ENCODE results near the gene TRIM58. TPM values are rescaled to one million over a fixed set of nuclear protein-coding genes. Genes with fewer than 3 reads are reported as not detected.

The TRIM58 gene
- total and polyA plus RNA-seq, 5 donors from 2014 or later: 0.17 to 2.9 TPM; not detected in 3

DNA sequence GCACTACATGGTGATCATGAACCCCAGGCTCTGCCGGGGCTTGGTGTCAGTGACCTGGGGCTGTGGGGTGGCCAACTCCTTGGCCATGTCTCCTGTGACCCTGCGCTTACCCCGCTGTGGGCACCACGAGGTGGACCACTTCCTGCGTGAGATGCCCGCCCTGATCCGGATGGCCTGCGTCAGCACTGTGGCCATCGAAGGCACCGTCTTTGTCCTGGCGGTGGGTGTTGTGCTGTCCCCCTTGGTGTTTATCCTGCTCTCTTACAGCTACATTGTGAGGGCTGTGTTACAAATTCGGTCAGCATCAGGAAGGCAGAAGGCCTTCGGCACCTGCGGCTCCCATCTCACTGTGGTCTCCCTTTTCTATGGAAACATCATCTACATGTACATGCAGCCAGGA is 39.0 kb downstream of the TRIM58 start:
- ATAC-seq (ENCODE audit: low read depth in 2 of 2): no peak
- DNase-seq: no peak
- Histone ChIP-seq H3K4me1 (ENCODE audit: control insufficient read depth, insufficient read depth, low read length, poor library complexity, severe bottlenecking) (no peaks in the 10 kb centered on the region), H3K27ac (ENCODE audit: insufficient read depth, low read length, poor library complexity, severe bottlenecking) (no peak overlapping the region), H3K36me3 (ENCODE audit: control insufficient read depth, insufficient read depth, low read length) (no peaks in the 10 kb centered on the region), H3K27me3 (ENCODE audit: control insufficient read depth, insufficient read depth, low read length) (no peaks in the 10 kb centered on the region), H3K4me3 (ENCODE audit: low read depth, low read length) (no peak overlapping the region), H3K9me3 (ENCODE audit: control insufficient read depth in 2 of 2, low read length in 2 of 2) (no peaks in the 10 kb centered on the region)
- H3K36me3 Mint-ChIP-seq: no peaks in the 10 kb centered on the region
- no peaks in the 10 kb centered on the region for H3K4me1 Mint-ChIP-seq
- peaks cover 0 to 6% (median 3%) of the 10 kb centered on the region in 7 donors for H3K9me3 Mint-ChIP-seq
- no peak overlapping the region for H3K27ac Mint-ChIP-seq
- H3K27me3 Mint-ChIP-seq: no peaks in the 10 kb centered on the region
- H3K4me3 Mint-ChIP-seq: no peak overlapping the region

DNA sequence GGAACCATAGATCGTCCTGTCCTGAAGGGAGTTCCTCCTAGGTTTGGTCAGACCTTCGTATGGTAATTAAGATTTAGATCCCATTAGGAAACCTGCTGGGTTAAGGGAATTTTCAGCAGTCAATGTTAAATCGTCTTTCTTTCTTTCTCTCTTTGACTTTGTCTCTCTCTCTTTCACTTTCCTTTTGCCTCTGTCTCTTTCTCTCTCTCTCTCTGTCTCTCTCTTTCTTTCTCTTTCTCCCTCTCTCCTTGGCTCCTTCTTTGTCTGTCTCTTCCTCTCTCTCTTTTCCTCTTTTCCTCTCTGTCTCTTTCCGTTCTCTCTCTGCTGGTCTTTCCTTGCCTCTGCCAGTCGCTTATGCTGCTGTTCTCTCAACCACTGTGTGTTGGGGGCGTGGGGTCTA is 47.1 kb downstream of the TRIM58 start:
- DNase-seq: no peak
- Mint-ChIP-seq H3K36me3 (no peaks in the 10 kb centered on the region), H3K27me3 (no peaks in the 10 kb centered on the region), H3K9me3 (peaks cover 1 to 15% (median 5%) of the 10 kb centered on the region in 7 donors), H3K4me3 (no peak overlapping the region), H3K4me1 (peaks cover 4 to 26% (median 7%) of the 10 kb centered on the region in 4 donors), H3K27ac (no peak overlapping the region)
- no peak overlapping the region for H3K27ac ChIP-seq (ENCODE audit: insufficient read depth, low read length, poor library complexity, severe bottlenecking)
- no peaks in the 10 kb centered on the region for H3K27me3 ChIP-seq (ENCODE audit: control insufficient read depth, insufficient read depth, low read length)
- no peaks in the 10 kb centered on the region for H3K36me3 ChIP-seq (ENCODE audit: control insufficient read depth, insufficient read depth, low read length)
- H3K4me3 ChIP-seq (ENCODE audit: low read depth, low read length): no peak overlapping the region
- no peak for ATAC-seq (ENCODE audit: low read depth in 2 of 2)
- peaks cover 0 to 3% of the 10 kb centered on the region in 2 experiments for H3K9me3 ChIP-seq (ENCODE audit: control insufficient read depth in 2 of 2, low read length in 2 of 2)
- H3K4me1 ChIP-seq (ENCODE audit: control insufficient read depth, insufficient read depth, low read length, poor library complexity, severe bottlenecking): no peaks in the 10 kb centered on the region

DNA sequence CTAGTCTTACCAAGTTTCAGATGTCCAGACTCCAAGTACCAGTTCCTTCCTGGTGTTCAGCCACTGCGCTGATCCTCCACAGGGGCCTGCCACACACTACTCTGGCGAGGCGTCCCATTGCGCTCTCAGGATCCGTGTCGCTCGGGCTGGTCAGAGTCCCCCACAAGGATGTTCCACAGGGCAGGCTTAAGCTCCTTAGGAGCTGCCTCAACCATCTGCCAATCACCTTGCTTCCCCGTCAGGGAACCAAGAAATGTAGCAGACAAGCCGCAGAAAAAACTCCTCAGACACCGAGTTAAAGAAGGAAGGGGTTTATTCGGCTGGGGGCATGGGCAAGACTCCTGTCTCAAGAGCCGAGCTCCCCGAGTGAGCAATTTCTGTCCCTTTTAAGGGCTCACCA is 48.2 kb downstream of the TRIM58 start:
- Mint-ChIP-seq H3K27me3 (no peaks in the 10 kb centered on the region), H3K36me3 (no peaks in the 10 kb centered on the region), H3K4me1 (peaks cover 4 to 26% (median 7%) of the 10 kb centered on the region in 4 donors), H3K4me3 (no peak overlapping the region), H3K9me3 (peaks cover 1 to 15% (median 5%) of the 10 kb centered on the region in 7 donors), H3K27ac (peak overlapping the region in 1 of 3 donors; percentile 25)
- Histone ChIP-seq H3K27ac (ENCODE audit: insufficient read depth, low read length, poor library complexity, severe bottlenecking) (no peak overlapping the region), H3K4me3 (ENCODE audit: low read depth, low read length) (no peak overlapping the region), H3K4me1 (ENCODE audit: control insufficient read depth, insufficient read depth, low read length, poor library complexity, severe bottlenecking) (no peaks in the 10 kb centered on the region), H3K36me3 (ENCODE audit: control insufficient read depth, insufficient read depth, low read length) (no peaks in the 10 kb centered on the region), H3K9me3 (ENCODE audit: control insufficient read depth in 2 of 2, low read length in 2 of 2) (peaks cover 0 to 3% of the 10 kb centered on the region in 2 experiments), H3K27me3 (ENCODE audit: control insufficient read depth, insufficient read depth, low read length) (no peaks in the 10 kb centered on the region)
- DNase-seq (no peak), ATAC-seq (ENCODE audit: low read depth in 2 of 2) (no peak)

DNA sequence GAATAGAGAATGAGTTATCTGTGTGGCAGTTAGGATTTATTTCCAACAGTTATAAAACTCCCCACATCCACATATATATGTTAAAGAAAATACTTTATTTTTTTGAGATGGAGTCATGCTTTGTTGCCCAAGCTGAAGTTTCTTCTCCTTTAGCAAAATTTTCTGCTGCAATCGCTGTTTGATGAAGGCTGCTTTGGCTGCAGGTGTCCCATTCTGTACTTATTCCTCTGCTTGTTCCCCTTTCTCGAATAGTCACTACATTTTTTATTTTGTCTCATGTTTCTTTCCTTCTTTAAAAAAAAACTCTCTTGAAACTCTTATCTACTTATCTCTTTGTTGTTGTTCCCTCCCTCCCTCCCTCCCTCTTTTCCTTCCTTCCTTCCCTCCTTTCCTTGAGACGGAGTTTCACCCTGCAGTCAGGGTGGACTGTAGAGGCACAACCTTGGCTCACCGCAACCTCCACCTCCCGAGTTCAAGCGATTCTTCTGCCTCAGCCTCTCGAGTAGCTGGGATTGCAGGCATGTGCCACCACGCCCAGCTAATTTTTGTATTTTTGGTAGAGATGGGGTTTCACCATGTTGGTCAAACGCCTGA is 49.0 kb downstream of the TRIM58 start:
- Mint-ChIP-seq H3K36me3 (no peaks in the 10 kb centered on the region), H3K27ac (peak overlapping the region; percentile 78 to 92 (median 86)), H3K27me3 (no peaks in the 10 kb centered on the region), H3K9me3 (peaks cover 2 to 15% (median 5%) of the 10 kb centered on the region in 7 donors), H3K4me3 (peak overlapping the region; percentile 45 to 89 (median 76)), H3K4me1 (peaks cover 4 to 26% (median 7%) of the 10 kb centered on the region in 4 donors)
- peak overlapping the region; percentile 84 for H3K4me3 ChIP-seq (ENCODE audit: low read depth, low read length)
- ATAC-seq (ENCODE audit: low read depth in 2 of 2) (no peak), DNase-seq (no peak)
- peaks cover 0 to 3% of the 10 kb centered on the region in 2 experiments for H3K9me3 ChIP-seq (ENCODE audit: control insufficient read depth in 2 of 2, low read length in 2 of 2)
- H3K4me1 ChIP-seq (ENCODE audit: control insufficient read depth, insufficient read depth, low read length, poor library complexity, severe bottlenecking): no peaks in the 10 kb centered on the region
- no peak overlapping the region for H3K27ac ChIP-seq (ENCODE audit: insufficient read depth, low read length, poor library complexity, severe bottlenecking)
- H3K27me3 ChIP-seq (ENCODE audit: control insufficient read depth, insufficient read depth, low read length): no peaks in the 10 kb centered on the region
- no peaks in the 10 kb centered on the region for H3K36me3 ChIP-seq (ENCODE audit: control insufficient read depth, insufficient read depth, low read length)

DNA sequence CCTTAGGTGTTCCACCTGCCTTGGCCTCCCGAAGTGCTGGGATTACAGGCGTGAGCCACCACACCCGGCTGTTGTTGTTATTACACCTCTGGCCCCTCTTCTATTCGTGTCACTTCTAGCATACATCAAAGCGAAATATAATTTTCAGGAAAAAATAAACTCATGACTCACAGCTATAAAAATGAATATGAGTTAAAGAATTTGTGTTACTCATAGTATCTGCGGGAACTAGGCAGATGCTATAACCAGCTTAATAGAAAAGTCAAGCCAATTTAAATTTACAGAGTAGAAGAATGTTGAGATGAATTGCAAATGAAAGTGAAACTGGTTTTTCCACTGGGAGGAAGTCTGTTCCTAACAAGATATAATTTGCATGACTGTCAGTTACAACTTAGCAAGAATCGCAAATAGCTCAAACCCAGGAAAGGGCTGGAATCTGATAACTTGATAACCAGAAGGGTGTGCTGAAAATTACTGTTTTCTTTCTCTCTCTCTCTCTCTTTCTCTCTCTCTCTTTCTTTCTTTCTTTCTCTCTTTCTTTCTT is 49.6 kb downstream of the TRIM58 start:
- no peaks in the 10 kb centered on the region for H3K36me3 Mint-ChIP-seq
- H3K4me1 Mint-ChIP-seq: peaks cover 4 to 26% (median 7%) of the 10 kb centered on the region in 4 donors
- peak overlapping the region; percentile 78 to 92 (median 86) for H3K27ac Mint-ChIP-seq
- no peak overlapping the region for H3K27ac ChIP-seq (ENCODE audit: insufficient read depth, low read length, poor library complexity, severe bottlenecking)
- H3K4me3 ChIP-seq (ENCODE audit: low read depth, low read length): peak overlapping the region; percentile 84
- peak in 1 of 3 donors; percentile 35 for DNase-seq
- peak overlapping the region; percentile 45 to 89 (median 76) for H3K4me3 Mint-ChIP-seq
- no peaks in the 10 kb centered on the region for H3K4me1 ChIP-seq (ENCODE audit: control insufficient read depth, insufficient read depth, low read length, poor library complexity, severe bottlenecking)
- H3K27me3 Mint-ChIP-seq: no peaks in the 10 kb centered on the region
- peaks cover 2 to 15% (median 5%) of the 10 kb centered on the region in 7 donors for H3K9me3 Mint-ChIP-seq
- H3K9me3 ChIP-seq (ENCODE audit: control insufficient read depth in 2 of 2, low read length in 2 of 2): peaks cover 0 to 3% of the 10 kb centered on the region in 2 experiments
- no peaks in the 10 kb centered on the region for H3K27me3 ChIP-seq (ENCODE audit: control insufficient read depth, insufficient read depth, low read length)
- ATAC-seq (ENCODE audit: low read depth in 2 of 2): peak in 1 of 2 donors; percentile 43
- no peaks in the 10 kb centered on the region for H3K36me3 ChIP-seq (ENCODE audit: control insufficient read depth, insufficient read depth, low read length)

DNA sequence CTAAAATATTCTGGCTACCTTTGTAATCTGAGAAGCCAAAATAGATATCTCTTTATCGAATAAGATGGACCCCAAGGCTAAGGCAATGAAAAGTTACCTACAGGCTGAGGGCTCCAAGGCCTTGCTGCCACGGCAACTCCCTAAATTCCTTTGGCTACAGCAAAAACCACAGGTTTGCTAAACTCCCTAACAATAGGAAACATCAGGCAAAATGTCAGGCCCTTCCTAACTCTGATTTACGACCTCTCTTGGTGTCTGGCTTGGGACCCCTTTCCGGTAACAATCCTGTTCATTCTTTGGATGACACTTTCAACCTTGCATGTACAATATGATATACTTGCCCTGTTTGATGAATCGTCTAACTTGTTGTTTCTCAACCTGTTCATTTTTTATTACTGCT is 51.8 kb downstream of the TRIM58 start:
- H3K4me1 Mint-ChIP-seq: peaks cover 4 to 26% (median 7%) of the 10 kb centered on the region in 4 donors
- Histone ChIP-seq H3K9me3 (ENCODE audit: control insufficient read depth in 2 of 2, low read length in 2 of 2) (peaks cover 0 to 3% of the 10 kb centered on the region in 2 experiments), H3K4me3 (ENCODE audit: low read depth, low read length) (no peak overlapping the region), H3K27ac (ENCODE audit: insufficient read depth, low read length, poor library complexity, severe bottlenecking) (no peak overlapping the region), H3K4me1 (ENCODE audit: control insufficient read depth, insufficient read depth, low read length, poor library complexity, severe bottlenecking) (no peaks in the 10 kb centered on the region), H3K27me3 (ENCODE audit: control insufficient read depth, insufficient read depth, low read length) (no peaks in the 10 kb centered on the region), H3K36me3 (ENCODE audit: control insufficient read depth, insufficient read depth, low read length) (no peaks in the 10 kb centered on the region)
- H3K4me3 Mint-ChIP-seq: no peak overlapping the region
- H3K27ac Mint-ChIP-seq: no peak overlapping the region
- no peaks in the 10 kb centered on the region for H3K27me3 Mint-ChIP-seq
- no peak for DNase-seq
- ATAC-seq (ENCODE audit: low read depth in 2 of 2): no peak
- H3K36me3 Mint-ChIP-seq: no peaks in the 10 kb centered on the region
- H3K9me3 Mint-ChIP-seq: peaks cover 0 to 11% (median 2%) of the 10 kb centered on the region in 7 donors

DNA sequence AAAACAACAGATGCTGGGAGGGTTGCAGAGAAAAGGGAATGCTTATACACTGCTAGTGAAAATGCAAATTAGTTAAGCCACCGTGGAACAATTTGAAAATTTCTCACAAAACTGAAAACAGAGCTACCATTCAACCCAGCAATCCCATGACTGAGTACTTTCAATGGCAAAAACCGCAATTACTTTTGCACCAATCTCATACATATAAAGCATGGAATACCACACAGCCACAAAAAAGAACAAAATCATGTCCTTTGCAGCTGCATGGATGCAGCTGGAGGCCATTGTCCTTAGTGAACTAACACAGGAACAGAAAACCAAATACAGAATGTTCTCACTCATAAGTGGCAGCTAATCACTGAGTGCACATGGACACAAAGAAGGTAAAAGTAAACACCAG is 56.8 kb downstream of the TRIM58 start:
- no peaks in the 10 kb centered on the region for H3K36me3 ChIP-seq (ENCODE audit: control insufficient read depth, insufficient read depth, low read length)
- Mint-ChIP-seq H3K9me3 (peaks cover 0 to 2% (median 0%) of the 10 kb centered on the region in 7 donors), H3K36me3 (no peaks in the 10 kb centered on the region), H3K27me3 (peaks cover 4% of the 10 kb centered on the region), H3K4me1 (no peaks in the 10 kb centered on the region), H3K4me3 (no peak overlapping the region), H3K27ac (no peak overlapping the region)
- no peak overlapping the region for H3K4me3 ChIP-seq (ENCODE audit: low read depth, low read length)
- DNase-seq: no peak
- no peaks in the 10 kb centered on the region for H3K4me1 ChIP-seq (ENCODE audit: control insufficient read depth, insufficient read depth, low read length, poor library complexity, severe bottlenecking)
- H3K27ac ChIP-seq (ENCODE audit: insufficient read depth, low read length, poor library complexity, severe bottlenecking): no peak overlapping the region
- ATAC-seq (ENCODE audit: low read depth in 2 of 2): no peak
- no peaks in the 10 kb centered on the region for H3K9me3 ChIP-seq (ENCODE audit: control insufficient read depth in 2 of 2, low read length in 2 of 2)
- H3K27me3 ChIP-seq (ENCODE audit: control insufficient read depth, insufficient read depth, low read length): no peaks in the 10 kb centered on the region
